MCF 10A (cell line): ENCODE results near the gene SEZ6L. TPM values are rescaled to one million over a fixed set of nuclear protein-coding genes. Genes with fewer than 3 reads are reported as not detected.

Experiments used
- BruUV-seq: library from RNA; stranded (reverse); fragments of 400-500 nt; replicated peaks from 2 replicates; lab custom pipeline; 2021; lab: Mats Ljungman, UMichigan
- CTCF ChIA-PET: fragments of 300-600 bp; sonication (Branson Sonifier 250); formaldehyde crosslinking; extraction: SDS; loops from one replicate; lab custom pipeline; 2021; ENCODE audit warnings: antibody characterized with exemption, inconsistent platforms; lab: Yijun Ruan, JAX
- POLR2A ChIA-PET: fragments of 300-600, 350-650 bp; sonication (Branson Sonifier 250); formaldehyde crosslinking; extraction: SDS; loops from one replicate; lab custom pipeline; 2020; ENCODE audit warnings: antibody characterized with exemption, inconsistent platforms; lab: Yijun Ruan, JAX
- DNase-seq: peaks from one replicate; pipeline ENCODE4 v3.0.0-alpha.2; 2018; ENCODE audit not compliant: unreplicated experiment
- H3K27ac Mint-ChIP-seq: one replicate; pipeline ENCODE4 v1.8.0; 2022; ENCODE audit warnings: mild to moderate bottlenecking, low read depth, mixed read lengths; ENCODE audit not compliant: unreplicated experiment
- H3K27me3 Mint-ChIP-seq: one replicate; pipeline ENCODE4 v1.8.0; 2022; ENCODE audit warnings: mixed read lengths; ENCODE audit not compliant: insufficient read depth, unreplicated experiment
- H3K36me3 Mint-ChIP-seq: one replicate; pipeline ENCODE4 v1.8.0; 2022; ENCODE audit warnings: mild to moderate bottlenecking, moderate library complexity, mixed read lengths; ENCODE audit not compliant: insufficient read depth, unreplicated experiment
- H3K4me1 Mint-ChIP-seq: one replicate; pipeline ENCODE4 v1.8.0; 2022; ENCODE audit warnings: mixed read lengths; ENCODE audit not compliant: insufficient read depth, unreplicated experiment
- H3K4me3 Mint-ChIP-seq: one replicate; pipeline ENCODE4 v1.8.0; 2022; ENCODE audit warnings: mild to moderate bottlenecking, moderate library complexity, mixed read lengths; ENCODE audit not compliant: unreplicated experiment
- H3K9me3 Mint-ChIP-seq: one replicate; pipeline ENCODE4 v1.8.0; 2022; ENCODE audit warnings: mixed read lengths; ENCODE audit not compliant: unreplicated experiment
- intact Hi-C: fragments of 100-400 bp; cut with micrococcal nuclease; formaldehyde crosslinking; loops from 2 replicates; pipeline ENCODE4 v1.14.1; 2022
- total RNA-seq: library from RNA; stranded (reverse); gene quantifications from 2 replicates; pipeline ENCODE4 v1.2.3, GENCODE V29; 2022
- TF ChIP-seq, protein P1 (sequence below): fragments of 200-600 bp; IDR thresholded peaks from one replicate; pipeline ENCODE4 v1.8.0; 2022; ENCODE audit warnings: antibody characterized with exemption, mild to moderate bottlenecking; ENCODE audit not compliant: unreplicated experiment

SEZ6L gene
- total RNA-seq, 1 experiment from 2014 or later, result not detected

DNA sequence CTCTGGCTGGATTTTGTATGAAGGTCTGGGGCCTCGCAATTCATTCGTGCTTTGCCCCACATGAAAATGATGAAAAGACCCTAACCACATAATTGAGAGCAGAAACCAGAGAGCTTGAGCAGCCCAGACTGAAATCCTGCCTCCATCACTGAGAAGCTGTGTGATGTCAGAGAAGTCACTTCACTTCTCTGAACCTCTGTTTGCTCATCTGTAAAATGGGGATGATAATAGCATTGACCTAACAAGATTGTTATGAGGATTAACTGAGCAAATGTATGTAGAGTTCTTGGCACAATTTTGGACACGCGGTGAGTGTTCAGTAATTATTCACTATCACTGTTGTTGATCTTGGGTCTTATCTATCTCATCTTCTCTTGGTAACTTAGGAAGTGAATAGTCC, 203.6 kb downstream of the SEZ6L start:
- H3K9me3 Mint-ChIP-seq, result no peaks in the 10 kb centered on the region
- no TSS peak for BruUV-seq
- intact Hi-C loops, result no loop called here
- CTCF ChIA-PET, result interaction anchor here (0.6 to 16.7 kb wide), 3 partner anchors 8 to 378 kb away, joined by 3 to 192 read pairs (median 3); no protein-coding TSS in a partner anchor
- H3K4me3 Mint-ChIP-seq, result no peak overlapping the region
- no peaks in the 10 kb centered on the region for H3K36me3 Mint-ChIP-seq
- TF ChIP-seq, protein P1, sequence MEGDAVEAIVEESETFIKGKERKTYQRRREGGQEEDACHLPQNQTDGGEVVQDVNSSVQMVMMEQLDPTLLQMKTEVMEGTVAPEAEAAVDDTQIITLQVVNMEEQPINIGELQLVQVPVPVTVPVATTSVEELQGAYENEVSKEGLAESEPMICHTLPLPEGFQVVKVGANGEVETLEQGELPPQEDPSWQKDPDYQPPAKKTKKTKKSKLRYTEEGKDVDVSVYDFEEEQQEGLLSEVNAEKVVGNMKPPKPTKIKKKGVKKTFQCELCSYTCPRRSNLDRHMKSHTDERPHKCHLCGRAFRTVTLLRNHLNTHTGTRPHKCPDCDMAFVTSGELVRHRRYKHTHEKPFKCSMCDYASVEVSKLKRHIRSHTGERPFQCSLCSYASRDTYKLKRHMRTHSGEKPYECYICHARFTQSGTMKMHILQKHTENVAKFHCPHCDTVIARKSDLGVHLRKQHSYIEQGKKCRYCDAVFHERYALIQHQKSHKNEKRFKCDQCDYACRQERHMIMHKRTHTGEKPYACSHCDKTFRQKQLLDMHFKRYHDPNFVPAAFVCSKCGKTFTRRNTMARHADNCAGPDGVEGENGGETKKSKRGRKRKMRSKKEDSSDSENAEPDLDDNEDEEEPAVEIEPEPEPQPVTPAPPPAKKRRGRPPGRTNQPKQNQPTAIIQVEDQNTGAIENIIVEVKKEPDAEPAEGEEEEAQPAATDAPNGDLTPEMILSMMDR, result no peak
- H3K27me3 Mint-ChIP-seq, result peaks cover 69% of the 10 kb centered on the region
- DNase-seq, result no peak
- POLR2A ChIA-PET, result interaction anchor here (0.7 kb wide), 1 partner anchor 11 kb away, joined by 3 read pairs; no protein-coding TSS in a partner anchor
- no peak overlapping the region for H3K27ac Mint-ChIP-seq
- H3K4me1 Mint-ChIP-seq, result no peaks in the 10 kb centered on the region

DNA sequence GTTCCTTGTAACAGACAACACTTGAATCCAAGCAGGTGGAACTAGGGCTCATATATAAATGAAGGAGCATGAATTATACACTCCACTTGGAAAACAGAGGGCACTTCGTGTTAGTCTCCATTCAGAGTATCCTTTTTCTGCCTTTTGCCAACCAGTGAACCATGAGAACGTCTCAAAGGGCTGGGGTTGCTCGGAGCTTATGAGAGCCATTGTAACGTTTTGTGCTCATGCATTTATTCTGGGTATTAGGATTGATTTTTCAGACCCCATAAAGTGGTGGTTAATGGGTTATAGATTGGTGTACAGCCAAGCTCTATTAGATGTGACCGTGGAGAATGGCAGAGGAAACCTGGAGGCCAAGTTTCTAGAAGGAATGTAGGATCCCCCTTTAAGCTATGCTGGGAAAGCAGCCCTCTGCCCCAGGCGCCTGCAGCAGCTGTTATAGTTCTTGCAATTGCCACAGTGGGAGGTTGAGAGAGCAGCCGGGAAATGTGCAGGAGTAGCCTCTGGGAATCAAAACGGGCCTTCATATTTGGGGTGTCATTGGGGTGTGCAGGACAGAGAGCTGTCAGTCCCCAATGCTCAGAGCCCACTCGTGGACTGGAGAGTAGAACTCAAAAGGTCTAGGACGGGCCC, 205.2 kb downstream of the SEZ6L start:
- Mint-ChIP-seq H3K27ac (no peak overlapping the region), H3K36me3 (no peaks in the 10 kb centered on the region), H3K9me3 (no peaks in the 10 kb centered on the region), H3K27me3 (peaks cover 80% of the 10 kb centered on the region), H3K4me3 (no peak overlapping the region), H3K4me1 (no peaks in the 10 kb centered on the region)
- TF ChIP-seq, protein P1, result no peak
- BruUV-seq, result no TSS peak
- CTCF ChIA-PET, result interaction anchor here (0.6 to 16.7 kb wide), 5 partner anchors 10 to 88 kb away, joined by 3 to 192 read pairs (median 3); no protein-coding TSS in a partner anchor
- POLR2A ChIA-PET, result interaction anchor here (0.6 kb wide), 1 partner anchor 43 kb away, joined by 4 read pairs; no protein-coding TSS in a partner anchor
- DNase-seq, result no peak
- intact Hi-C loops, result no loop called here

GRCh38 chr22:26377170-26377830, 208.0 kb downstream of the SEZ6L start:
- DNase-seq, result no peak
- H3K36me3 Mint-ChIP-seq, result no peaks in the 10 kb centered on the region
- peaks cover 89% of the 10 kb centered on the region for H3K27me3 Mint-ChIP-seq
- no peaks in the 10 kb centered on the region for H3K9me3 Mint-ChIP-seq
- no peak overlapping the region for H3K27ac Mint-ChIP-seq
- no peak overlapping the region for H3K4me3 Mint-ChIP-seq
- POLR2A ChIA-PET, result no interaction called here
- intact Hi-C loops, result no loop called here
- H3K4me1 Mint-ChIP-seq, result no peaks in the 10 kb centered on the region
- TF ChIP-seq, protein P1, result no peak
- CTCF ChIA-PET, result interaction anchor here (0.5 to 16.7 kb wide), 5 partner anchors 10 to 239 kb away, joined by 3 to 192 read pairs (median 3); no protein-coding TSS in a partner anchor
- BruUV-seq, result no TSS peak
